Measurements from ENCODE around the gene GALNT15.

The GALNT15 gene

DNA sequence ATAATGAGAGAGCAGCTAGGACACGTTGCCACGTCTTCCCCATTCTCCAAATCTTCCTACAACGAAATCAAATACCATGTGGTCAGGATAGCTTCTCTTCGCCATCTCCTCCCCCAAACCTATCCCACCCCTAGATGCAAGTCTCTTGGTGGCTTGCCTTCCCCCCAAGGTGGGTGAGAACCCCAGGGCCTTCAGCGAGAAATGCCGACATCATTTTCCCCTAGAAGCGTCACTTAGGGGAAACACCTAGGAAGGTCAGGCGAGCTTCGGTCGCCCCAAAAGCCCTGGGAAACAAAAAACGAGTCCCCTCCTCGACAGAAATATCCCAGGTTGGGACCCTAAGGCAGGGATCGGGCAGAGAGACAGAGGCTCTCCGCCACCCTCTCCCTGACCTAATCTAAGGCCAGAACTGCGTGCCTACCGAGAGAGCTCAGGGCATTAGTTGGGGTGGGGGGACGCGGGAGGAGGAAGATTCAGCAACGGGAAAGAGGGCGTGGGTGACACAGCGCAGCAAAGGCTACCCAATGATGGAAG is 89.8 kb downstream of the GALNT15 start:
- TF ChIP-seq, protein P1, sequence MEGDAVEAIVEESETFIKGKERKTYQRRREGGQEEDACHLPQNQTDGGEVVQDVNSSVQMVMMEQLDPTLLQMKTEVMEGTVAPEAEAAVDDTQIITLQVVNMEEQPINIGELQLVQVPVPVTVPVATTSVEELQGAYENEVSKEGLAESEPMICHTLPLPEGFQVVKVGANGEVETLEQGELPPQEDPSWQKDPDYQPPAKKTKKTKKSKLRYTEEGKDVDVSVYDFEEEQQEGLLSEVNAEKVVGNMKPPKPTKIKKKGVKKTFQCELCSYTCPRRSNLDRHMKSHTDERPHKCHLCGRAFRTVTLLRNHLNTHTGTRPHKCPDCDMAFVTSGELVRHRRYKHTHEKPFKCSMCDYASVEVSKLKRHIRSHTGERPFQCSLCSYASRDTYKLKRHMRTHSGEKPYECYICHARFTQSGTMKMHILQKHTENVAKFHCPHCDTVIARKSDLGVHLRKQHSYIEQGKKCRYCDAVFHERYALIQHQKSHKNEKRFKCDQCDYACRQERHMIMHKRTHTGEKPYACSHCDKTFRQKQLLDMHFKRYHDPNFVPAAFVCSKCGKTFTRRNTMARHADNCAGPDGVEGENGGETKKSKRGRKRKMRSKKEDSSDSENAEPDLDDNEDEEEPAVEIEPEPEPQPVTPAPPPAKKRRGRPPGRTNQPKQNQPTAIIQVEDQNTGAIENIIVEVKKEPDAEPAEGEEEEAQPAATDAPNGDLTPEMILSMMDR (conservative IDR thresholded peaks at IDR 0.05; ENCODE audit: control insufficient read depth, insufficient read depth, low read depth, low read length): no peak
- H3K4me3 ChIP-seq (ENCODE audit: control insufficient read depth, low read depth, low read length): peak overlapping the region; percentile 96
- peak; percentile 21 for DNase-seq (ENCODE audit: low read depth)

DNA sequence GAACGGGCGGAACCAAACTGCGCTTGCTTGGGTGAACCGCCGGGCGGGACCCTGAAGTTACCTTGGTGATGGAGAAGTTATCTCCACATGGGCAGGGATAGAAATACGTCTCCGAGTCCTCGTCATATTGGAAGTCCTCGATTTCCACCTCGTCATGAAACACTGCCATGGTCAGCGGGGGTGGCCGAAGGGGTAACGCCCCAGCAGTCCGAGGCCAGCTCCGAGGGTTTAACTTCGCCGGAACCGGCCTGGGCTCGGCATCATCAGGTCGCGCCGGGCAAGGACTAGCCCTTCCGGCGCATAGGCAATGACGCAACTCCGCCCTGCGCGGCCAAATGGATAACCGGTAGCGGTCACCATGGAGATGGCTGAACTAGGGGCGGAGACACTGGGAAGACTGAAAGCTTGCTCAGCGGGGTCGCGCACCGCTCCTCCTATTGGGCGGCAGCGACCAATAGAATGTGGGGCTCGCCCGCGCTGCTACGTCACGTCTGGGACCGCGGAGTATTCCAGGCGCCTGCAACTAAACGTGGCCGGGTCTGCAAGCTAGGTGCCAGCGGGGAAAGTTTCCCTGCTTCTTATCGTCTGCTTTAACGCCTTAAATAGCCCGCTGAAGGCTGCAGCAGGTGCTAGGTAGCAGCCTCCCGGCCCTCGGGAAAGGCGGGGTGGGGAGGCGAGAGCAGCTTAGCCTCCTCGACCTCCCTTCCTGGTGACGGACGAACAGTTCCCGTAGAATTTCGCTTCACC is 90.4 kb downstream of the GALNT15 start, which contains the start of the genes DPH3 and OXNAD1:
DPH3 (minus strand) TSS at position 236 of the 747 bp plus-strand sequence; CDS start at position 169, 67 bp downstream.
OXNAD1 (plus strand) TSS at position 505 of the 747 bp plus-strand sequence. CDS start 5,741 bp downstream, outside the sequence.
- DNase-seq (ENCODE audit: low read depth): peak; percentile 100
- TF ChIP-seq, protein P1 (conservative IDR thresholded peaks at IDR 0.05; ENCODE audit: control insufficient read depth, insufficient read depth, low read depth, low read length): no peak
- H3K4me3 ChIP-seq (ENCODE audit: control insufficient read depth, low read depth, low read length): peak within 1 kb of the TSS; percentile 96

DNA sequence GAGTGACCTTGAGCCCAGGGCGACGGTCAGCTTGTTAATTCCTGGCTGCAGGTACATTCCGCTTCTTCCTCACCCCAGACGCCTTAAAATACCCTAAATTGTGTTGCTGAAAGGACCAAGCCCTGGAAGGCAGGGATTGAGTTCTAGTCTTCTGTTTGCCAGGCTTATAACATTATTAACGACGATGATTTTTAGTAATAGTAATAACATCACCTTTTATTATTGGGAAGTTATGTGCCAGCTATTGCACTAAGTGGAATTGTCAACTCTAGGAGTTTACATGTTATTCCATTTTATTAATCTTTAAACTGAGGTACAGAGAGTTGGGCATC is 90.9 kb downstream of the GALNT15 start:
- TF ChIP-seq, protein P1 (conservative IDR thresholded peaks at IDR 0.05; ENCODE audit: control insufficient read depth, insufficient read depth, low read depth, low read length): no peak
- peak overlapping the region; percentile 96 for H3K4me3 ChIP-seq (ENCODE audit: control insufficient read depth, low read depth, low read length)
- DNase-seq (ENCODE audit: low read depth): no peak

DNA sequence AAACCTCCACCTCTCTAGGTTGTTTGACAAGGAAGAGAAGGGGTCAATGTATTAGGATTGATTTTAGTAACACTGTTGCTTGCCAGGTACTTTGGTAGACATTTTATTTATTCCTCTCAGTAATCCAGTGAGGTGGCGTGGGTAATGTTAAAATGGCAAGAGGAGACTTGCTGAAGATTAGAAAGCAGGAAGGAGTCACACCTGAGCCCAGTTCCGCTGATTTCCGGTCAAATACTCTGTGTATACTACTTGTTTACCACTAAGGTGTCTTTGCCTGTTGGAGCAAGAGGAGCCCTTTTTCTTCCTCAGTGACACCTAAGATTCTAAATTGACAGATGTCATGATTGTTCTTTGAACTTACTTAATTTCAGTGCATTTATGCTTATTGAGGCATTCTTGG is 92.2 kb downstream of the GALNT15 start:
- TF ChIP-seq, protein P1 (conservative IDR thresholded peaks at IDR 0.05; ENCODE audit: control insufficient read depth, insufficient read depth, low read depth, low read length): no peak
- H3K4me3 ChIP-seq (ENCODE audit: control insufficient read depth, low read depth, low read length): no peak overlapping the region
- DNase-seq (ENCODE audit: low read depth): no peak

DNA sequence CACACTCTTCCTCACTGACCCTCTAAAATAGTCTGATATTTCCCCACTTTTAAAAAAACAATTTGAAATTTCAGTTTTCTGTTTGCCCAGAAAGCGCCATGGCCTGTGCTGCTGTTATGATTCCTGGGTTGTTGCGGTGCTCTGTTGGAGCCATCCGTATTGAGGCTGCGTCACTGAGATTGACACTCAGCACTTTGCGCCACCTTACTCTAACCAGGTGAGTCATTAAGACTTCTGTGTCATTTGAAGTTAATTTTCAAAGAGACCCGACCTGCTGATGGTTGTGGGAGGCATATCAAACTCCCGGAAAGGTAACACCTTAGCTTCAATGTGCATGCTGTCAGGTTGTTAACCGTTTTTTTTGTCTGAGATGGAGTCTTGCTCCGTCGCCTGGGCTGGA is 96.4 kb downstream of the GALNT15 start:
- H3K4me3 ChIP-seq (ENCODE audit: control insufficient read depth, low read depth, low read length): no peak overlapping the region
- no peak for DNase-seq (ENCODE audit: low read depth)
- TF ChIP-seq, protein P1 (conservative IDR thresholded peaks at IDR 0.05; ENCODE audit: control insufficient read depth, insufficient read depth, low read depth, low read length): no peak

DNA sequence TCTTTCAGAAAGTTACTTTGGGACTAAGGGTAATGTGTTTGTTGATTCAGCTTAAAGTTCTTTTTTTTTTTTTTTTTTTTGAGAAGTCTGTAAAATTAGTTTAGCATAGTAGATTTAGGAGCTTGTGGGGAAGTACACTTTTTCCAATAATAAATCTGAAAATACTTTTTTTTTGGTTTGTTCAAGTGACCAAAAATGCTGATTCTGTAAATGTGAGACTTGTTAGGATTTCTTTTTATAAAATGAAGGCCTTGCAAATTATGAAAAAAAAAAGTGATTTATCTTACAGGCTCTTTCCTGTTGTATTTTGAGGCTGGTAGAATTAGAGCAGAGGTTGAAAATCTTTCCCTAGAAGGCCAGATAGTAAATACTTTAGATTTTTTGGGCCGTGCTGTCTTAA is 98.1 kb downstream of the GALNT15 start:
- H3K4me3 ChIP-seq (ENCODE audit: control insufficient read depth, low read depth, low read length): no peak overlapping the region
- TF ChIP-seq, protein P1 (conservative IDR thresholded peaks at IDR 0.05; ENCODE audit: control insufficient read depth, insufficient read depth, low read depth, low read length): no peak
- no peak for DNase-seq (ENCODE audit: low read depth)

Measured in fibroblast of mammary gland (primary cell).